Measurements from ENCODE around the gene STC2. TPM values are rescaled to one million over a fixed set of nuclear protein-coding genes. Genes with fewer than 3 reads are reported as not detected.

Gene STC2
- total RNA-seq, 1 experiment from 2014 or later: 60.4 TPM

DNA sequence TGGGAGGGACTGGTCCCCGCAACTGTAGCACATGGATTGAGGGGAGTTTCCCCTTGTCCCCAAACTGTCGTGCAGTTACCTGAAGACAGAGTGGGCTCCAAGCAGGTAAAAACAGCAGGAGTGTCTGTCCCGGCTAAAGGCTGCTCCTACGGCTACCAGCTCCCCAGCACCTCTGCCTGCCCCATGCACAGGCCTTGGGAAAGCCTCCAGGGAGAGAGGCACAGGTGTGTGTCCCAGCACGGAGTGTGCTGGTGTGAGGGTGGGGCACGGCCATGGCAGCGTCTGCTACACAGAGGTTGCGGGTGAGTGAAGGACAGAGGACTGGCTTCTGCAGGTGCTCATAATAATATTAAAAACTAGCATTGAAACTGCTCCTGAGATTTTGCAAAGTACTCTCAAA, 30.4 kb downstream of the STC2 start:
- H3K9me3 Mint-ChIP-seq (ENCODE audit: low read depth, unreplicated experiment): no peaks in the 10 kb centered on the region
- CTCF ChIA-PET: no interaction called here
- BruUV-seq (replicated peaks): no TSS peak
- H3K4me3 Mint-ChIP-seq (ENCODE audit: low read depth, unreplicated experiment): no peak overlapping the region
- no peak for DNase-seq
- peaks cover 20% of the 10 kb centered on the region for H3K4me1 Mint-ChIP-seq (ENCODE audit: low read depth, unreplicated experiment)
- H3K36me3 Mint-ChIP-seq (ENCODE audit: insufficient read depth, unreplicated experiment): no peaks in the 10 kb centered on the region
- H3K27me3 Mint-ChIP-seq (ENCODE audit: unreplicated experiment): peaks cover 18% of the 10 kb centered on the region
- intact Hi-C loops (cut with micrococcal nuclease; ENCODE audit: unreplicated experiment): no loop called here
- TF ChIP-seq, protein P1, sequence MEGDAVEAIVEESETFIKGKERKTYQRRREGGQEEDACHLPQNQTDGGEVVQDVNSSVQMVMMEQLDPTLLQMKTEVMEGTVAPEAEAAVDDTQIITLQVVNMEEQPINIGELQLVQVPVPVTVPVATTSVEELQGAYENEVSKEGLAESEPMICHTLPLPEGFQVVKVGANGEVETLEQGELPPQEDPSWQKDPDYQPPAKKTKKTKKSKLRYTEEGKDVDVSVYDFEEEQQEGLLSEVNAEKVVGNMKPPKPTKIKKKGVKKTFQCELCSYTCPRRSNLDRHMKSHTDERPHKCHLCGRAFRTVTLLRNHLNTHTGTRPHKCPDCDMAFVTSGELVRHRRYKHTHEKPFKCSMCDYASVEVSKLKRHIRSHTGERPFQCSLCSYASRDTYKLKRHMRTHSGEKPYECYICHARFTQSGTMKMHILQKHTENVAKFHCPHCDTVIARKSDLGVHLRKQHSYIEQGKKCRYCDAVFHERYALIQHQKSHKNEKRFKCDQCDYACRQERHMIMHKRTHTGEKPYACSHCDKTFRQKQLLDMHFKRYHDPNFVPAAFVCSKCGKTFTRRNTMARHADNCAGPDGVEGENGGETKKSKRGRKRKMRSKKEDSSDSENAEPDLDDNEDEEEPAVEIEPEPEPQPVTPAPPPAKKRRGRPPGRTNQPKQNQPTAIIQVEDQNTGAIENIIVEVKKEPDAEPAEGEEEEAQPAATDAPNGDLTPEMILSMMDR (IDR thresholded peaks at IDR 0.05; ENCODE audit: unreplicated experiment): no peak
- no peak overlapping the region for H3K27ac Mint-ChIP-seq (ENCODE audit: unreplicated experiment)

GRCh38 chr5:173296737-173297676, 31.2 kb downstream of the STC2 start:
- Mint-ChIP-seq H3K36me3 (ENCODE audit: insufficient read depth, unreplicated experiment) (no peaks in the 10 kb centered on the region), H3K27ac (ENCODE audit: unreplicated experiment) (no peak overlapping the region), H3K9me3 (ENCODE audit: low read depth, unreplicated experiment) (no peaks in the 10 kb centered on the region), H3K4me3 (ENCODE audit: low read depth, unreplicated experiment) (no peak overlapping the region), H3K27me3 (ENCODE audit: unreplicated experiment) (peaks cover 22% of the 10 kb centered on the region), H3K4me1 (ENCODE audit: low read depth, unreplicated experiment) (peaks cover 12% of the 10 kb centered on the region)
- TF ChIP-seq, protein P1 (IDR thresholded peaks at IDR 0.05; ENCODE audit: unreplicated experiment): no peak
- DNase-seq: no peak
- no TSS peak for BruUV-seq (replicated peaks)
- intact Hi-C loops (cut with micrococcal nuclease; ENCODE audit: unreplicated experiment): no loop called here
- CTCF ChIA-PET: interaction anchor here (0.9 to 4.5 kb wide), 2 partner anchors 30 to 35 kb away, joined by 3 to 24 read pairs; no protein-coding TSS in a partner anchor

DNA sequence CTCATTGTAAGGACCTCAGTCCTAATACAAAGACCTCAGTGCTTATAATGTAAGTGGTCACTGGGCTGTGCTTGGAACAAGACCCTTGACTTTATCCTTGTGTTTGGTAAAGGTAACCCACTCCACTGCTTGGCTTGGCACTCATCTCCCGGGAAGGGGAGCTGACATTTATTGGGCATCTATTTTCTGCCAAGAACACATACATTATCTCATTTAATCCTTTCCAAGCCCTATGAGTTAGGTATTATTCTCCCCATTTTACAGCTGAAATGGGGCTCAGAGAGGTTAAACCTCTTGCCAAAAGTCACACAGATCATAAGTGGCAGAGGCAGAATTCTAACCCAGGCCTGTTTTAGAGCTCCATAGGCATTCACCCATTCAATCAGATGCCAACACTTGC, 32.4 kb downstream of the STC2 start:
- TF ChIP-seq, protein P1 (IDR thresholded peaks at IDR 0.05; ENCODE audit: unreplicated experiment): no peak
- CTCF ChIA-PET: interaction anchor here (1.2 to 4.5 kb wide), 3 partner anchors 36 to 277 kb away, joined by 4 to 26 read pairs (median 24); no protein-coding TSS in a partner anchor
- Mint-ChIP-seq H3K27ac (ENCODE audit: unreplicated experiment) (no peak overlapping the region), H3K9me3 (ENCODE audit: low read depth, unreplicated experiment) (no peaks in the 10 kb centered on the region), H3K27me3 (ENCODE audit: unreplicated experiment) (peaks cover 34% of the 10 kb centered on the region), H3K36me3 (ENCODE audit: insufficient read depth, unreplicated experiment) (no peaks in the 10 kb centered on the region), H3K4me1 (ENCODE audit: low read depth, unreplicated experiment) (peaks cover 11% of the 10 kb centered on the region), H3K4me3 (ENCODE audit: low read depth, unreplicated experiment) (no peak overlapping the region)
- intact Hi-C loops (cut with micrococcal nuclease; ENCODE audit: unreplicated experiment): no loop called here
- no TSS peak for BruUV-seq (replicated peaks)
- DNase-seq: no peak

DNA sequence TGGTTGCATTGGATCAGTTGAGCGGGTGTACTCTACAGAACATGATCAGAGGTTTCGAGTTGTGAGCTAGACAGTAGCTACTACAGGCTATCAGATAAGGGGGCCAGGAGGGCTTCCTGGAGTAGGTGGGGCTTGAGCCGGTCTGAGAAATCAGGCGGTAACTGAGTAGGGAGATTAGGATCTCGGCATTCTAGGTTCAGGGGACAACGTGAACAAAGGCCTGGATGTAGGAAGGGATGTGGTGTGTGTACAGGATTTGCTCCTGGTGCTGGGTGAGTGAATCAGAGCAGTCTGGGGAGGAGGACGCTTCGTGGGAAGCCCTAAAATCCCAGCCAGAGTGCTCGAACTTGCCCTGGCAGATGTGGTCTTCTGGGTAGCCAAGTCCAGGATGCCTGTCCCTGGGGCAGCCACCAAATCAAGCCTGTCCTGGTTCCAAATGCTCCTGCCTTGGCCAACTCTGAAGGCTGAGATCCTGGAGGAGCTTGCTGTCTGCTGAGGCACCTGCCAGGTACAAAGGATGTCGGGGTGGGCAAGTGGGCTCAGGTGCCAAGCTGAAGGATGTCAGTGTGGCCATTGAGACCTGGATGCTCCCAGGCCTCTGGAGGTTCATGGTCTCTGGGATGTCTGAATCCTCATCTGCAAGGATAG, 33.4 kb downstream of the STC2 start:
- Mint-ChIP-seq H3K27ac (ENCODE audit: unreplicated experiment) (no peak overlapping the region), H3K9me3 (ENCODE audit: low read depth, unreplicated experiment) (no peaks in the 10 kb centered on the region), H3K4me3 (ENCODE audit: low read depth, unreplicated experiment) (no peak overlapping the region), H3K36me3 (ENCODE audit: insufficient read depth, unreplicated experiment) (no peaks in the 10 kb centered on the region), H3K27me3 (ENCODE audit: unreplicated experiment) (peaks cover 44% of the 10 kb centered on the region), H3K4me1 (ENCODE audit: low read depth, unreplicated experiment) (peaks cover 11% of the 10 kb centered on the region)
- no TSS peak for BruUV-seq (replicated peaks)
- intact Hi-C loops (cut with micrococcal nuclease; ENCODE audit: unreplicated experiment): loop anchor here (1.0 to 5.0 kb wide), 5 partner anchors 38 to 1023 kb away; partner anchors contain the start of gene BOD1
- DNase-seq: no peak
- CTCF ChIA-PET: interaction anchor here (0.7 to 4.5 kb wide), 13 partner anchors 8 to 321 kb away, joined by 3 to 26 read pairs (median 6); partner anchors contain the start of genes BOD1 and STC2
- TF ChIP-seq, protein P1 (IDR thresholded peaks at IDR 0.05; ENCODE audit: unreplicated experiment): no peak

All from Calu3 (cell line).